ENCODE data around the gene DIS3L.
"Not testable (repeated sequence)": the region's sequence is repeated elsewhere in the genome, so short reads cannot be mapped to it uniquely, and the experiment has no call there.

The DIS3L gene

GRCh38 chr15:66359740-66360139 is 66.4 kb downstream of the DIS3L start:
- H3K4me3 ChIP-seq (ENCODE audit: low read length), result no peak overlapping the region
- TF ChIP-seq CTCF (IDR thresholded peaks at IDR 0.05; ENCODE audit: low read length), result no peak
- TF ChIP-seq EZH2 (optimal IDR thresholded peaks at IDR 0.05; ENCODE audit: low read depth, low read length), result no peak
- TF ChIP-seq EZH2phosphoT487 (IDR thresholded peaks at IDR 0.05; ENCODE audit: low read length), result no peak
- no peaks in the 10 kb centered on the region for H4K20me1 ChIP-seq (ENCODE audit: insufficient read depth, low read length)
- no peaks in the 10 kb centered on the region for H3K9me2 ChIP-seq (replicated peaks; ENCODE audit: insufficient read depth, low read length)
- no peak for DNase-seq
- no peak overlapping the region for H3K4me2 ChIP-seq (ENCODE audit: low read depth, low read length)
- H3K27me3 ChIP-seq (replicated peaks; ENCODE audit: insufficient read depth, low read length), result no peaks in the 10 kb centered on the region
- H3K36me3 ChIP-seq (replicated peaks; ENCODE audit: insufficient read depth, low read length), result no peaks in the 10 kb centered on the region
- peaks cover 14% of the 10 kb centered on the region for H3K79me2 ChIP-seq (ENCODE audit: low read length)
- H3K27ac ChIP-seq (ENCODE audit: low read length), result no peak overlapping the region
- H3K9ac ChIP-seq (ENCODE audit: low read length), result no peak overlapping the region
- H2AFZ ChIP-seq (ENCODE audit: low read length), result no peak overlapping the region
- H3F3A ChIP-seq (ENCODE audit: insufficient read depth, low read length), result no peaks in the 10 kb centered on the region
- H3K9me3 ChIP-seq (replicated peaks; ENCODE audit: insufficient read depth, low read length), result no peaks in the 10 kb centered on the region
- no peaks in the 10 kb centered on the region for H3K4me1 ChIP-seq (ENCODE audit: low read length)

- not testable (repeated sequence) for H3K9me2 ChIP-seq (replicated peaks; ENCODE audit: insufficient read depth, low read length); H3K27ac ChIP-seq (ENCODE audit: low read length); H3K9me3 ChIP-seq (replicated peaks; ENCODE audit: insufficient read depth, low read length); H3K36me3 ChIP-seq (replicated peaks; ENCODE audit: insufficient read depth, low read length); H3K4me2 ChIP-seq (ENCODE audit: low read depth, low read length); H3K4me3 ChIP-seq (ENCODE audit: low read length); H3F3A ChIP-seq (ENCODE audit: insufficient read depth, low read length); H3K9ac ChIP-seq (ENCODE audit: low read length); H4K20me1 ChIP-seq (ENCODE audit: insufficient read depth, low read length); DNase-seq; H2AFZ ChIP-seq (ENCODE audit: low read length); H3K27me3 ChIP-seq (replicated peaks; ENCODE audit: insufficient read depth, low read length); H3K79me2 ChIP-seq (ENCODE audit: low read length); H3K4me1 ChIP-seq (ENCODE audit: low read length)
Measured at GRCh38 chr15:66361745-66362460, 68.5 kb downstream of the DIS3L start.

- H3F3A ChIP-seq (ENCODE audit: insufficient read depth, low read length), result no peaks in the 10 kb centered on the region
- no peaks in the 10 kb centered on the region for H3K9me2 ChIP-seq (replicated peaks; ENCODE audit: insufficient read depth, low read length)
- H3K4me1 ChIP-seq (ENCODE audit: low read length), result no peaks in the 10 kb centered on the region
- no peak overlapping the region for H3K4me3 ChIP-seq (ENCODE audit: low read length)
- H3K4me2 ChIP-seq (ENCODE audit: low read depth, low read length), result no peak overlapping the region
- no peaks in the 10 kb centered on the region for H3K36me3 ChIP-seq (replicated peaks; ENCODE audit: insufficient read depth, low read length)
- DNase-seq, result no peak
- no peaks in the 10 kb centered on the region for H3K9me3 ChIP-seq (replicated peaks; ENCODE audit: insufficient read depth, low read length)
- H2AFZ ChIP-seq (ENCODE audit: low read length), result no peak overlapping the region
- H3K27ac ChIP-seq (ENCODE audit: low read length), result no peak overlapping the region
- H4K20me1 ChIP-seq (ENCODE audit: insufficient read depth, low read length), result no peaks in the 10 kb centered on the region
- no peaks in the 10 kb centered on the region for H3K79me2 ChIP-seq (ENCODE audit: low read length)
- H3K27me3 ChIP-seq (replicated peaks; ENCODE audit: insufficient read depth, low read length), result no peaks in the 10 kb centered on the region
- TF ChIP-seq CTCF (IDR thresholded peaks at IDR 0.05; ENCODE audit: low read length) (no peak), EZH2phosphoT487 (IDR thresholded peaks at IDR 0.05; ENCODE audit: low read length) (no peak), EZH2 (optimal IDR thresholded peaks at IDR 0.05; ENCODE audit: low read depth, low read length) (no peak)
- H3K9ac ChIP-seq (ENCODE audit: low read length), result no peak overlapping the region
Measured at GRCh38 chr15:66362776-66363175, 69.4 kb downstream of the DIS3L start.

GRCh38 chr15:66364944-66365528 is 71.7 kb downstream of the DIS3L start:
- Histone ChIP-seq H3K27me3 (replicated peaks; ENCODE audit: insufficient read depth, low read length) (no peaks in the 10 kb centered on the region), H3F3A (ENCODE audit: insufficient read depth, low read length) (no peaks in the 10 kb centered on the region; the same call in 1 of the 2 replicates), H3K36me3 (replicated peaks; ENCODE audit: insufficient read depth, low read length) (no peaks in the 10 kb centered on the region), H3K9me3 (replicated peaks; ENCODE audit: insufficient read depth, low read length) (no peaks in the 10 kb centered on the region), H3K4me3 (ENCODE audit: low read length) (no peak overlapping the region), H4K20me1 (ENCODE audit: insufficient read depth, low read length) (no peaks in the 10 kb centered on the region), H3K4me1 (ENCODE audit: low read length) (peaks cover 6% of the 10 kb centered on the region), H3K9ac (ENCODE audit: low read length) (no peak overlapping the region), H2AFZ (ENCODE audit: low read length) (no peak overlapping the region), H3K27ac (ENCODE audit: low read length) (no peak overlapping the region), H3K9me2 (replicated peaks; ENCODE audit: insufficient read depth, low read length) (no peaks in the 10 kb centered on the region), H3K4me2 (ENCODE audit: low read depth, low read length) (no peak overlapping the region), H3K79me2 (ENCODE audit: low read length) (no peaks in the 10 kb centered on the region)
- no peak for TF ChIP-seq CTCF (IDR thresholded peaks at IDR 0.05; ENCODE audit: low read length)
- TF ChIP-seq EZH2 (optimal IDR thresholded peaks at IDR 0.05; ENCODE audit: low read depth, low read length), result no peak
- TF ChIP-seq EZH2phosphoT487 (IDR thresholded peaks at IDR 0.05; ENCODE audit: low read length), result no peak
- DNase-seq, result no peak
